ENCODE results near the gene RPS18.
A peak's percentile ranks its signal among the peaks of the same experiment; 100 is the strongest.
"Not testable (repeated sequence)": the region's sequence is repeated elsewhere in the genome, so short reads cannot be mapped to it uniquely, and the experiment has no call there.

The RPS18 gene

GRCh38 chr6:33271468-33272274 is at the start of gene RPS18, which contains the start of gene VPS52:
TSS of gene RPS18 (plus strand) at chr6:33272075. CDS start at chr6:33272120, 45 bp downstream.
TSS of gene VPS52 (minus strand) at chr6:33271876. CDS start at chr6:33271675, 201 bp downstream.
- DNase-seq (ENCODE audit: low read depth in 2 of 2) = peak; percentile 81 to 88

GRCh38 chr6:33226503-33227120 is 45.3 kb upstream of the RPS18 start:
- DNase-seq (ENCODE audit: low read depth in 2 of 2) = not testable (repeated sequence)

- no peak for DNase-seq (ENCODE audit: low read depth in 2 of 2)
These were observed 36.6 kb upstream of the RPS18 start for GRCh38 chr6:33235221-33235634.

- DNase-seq (ENCODE audit: low read depth in 2 of 2) = no peak
These were observed 35.5 kb upstream of the RPS18 start for GRCh38 chr6:33236328-33236727.

- DNase-seq (ENCODE audit: low read depth in 2 of 2) = no peak
These were observed 35.0 kb upstream of the RPS18 start for GRCh38 chr6:33236852-33237251.

- DNase-seq (ENCODE audit: low read depth in 2 of 2) = no peak
These were observed 34.1 kb upstream of the RPS18 start for GRCh38 chr6:33237741-33238140.

- no peak for DNase-seq (ENCODE audit: low read depth in 2 of 2)
These were observed 29.9 kb upstream of the RPS18 start for GRCh38 chr6:33241968-33242367.

GRCh38 chr6:33243476-33243875 is 28.4 kb upstream of the RPS18 start:
- no peak for DNase-seq (ENCODE audit: low read depth in 2 of 2)

- peak; percentile 84 to 85 for DNase-seq (ENCODE audit: low read depth in 2 of 2)
These were observed 23.8 kb upstream of the RPS18 start for GRCh38 chr6:33247977-33248642.

- no peak for DNase-seq (ENCODE audit: low read depth in 2 of 2)
These were observed 23.3 kb upstream of the RPS18 start for GRCh38 chr6:33248643-33248931.

GRCh38 chr6:33248932-33249731 is 22.7 kb upstream of the RPS18 start:
- DNase-seq (ENCODE audit: low read depth in 2 of 2) = peak; percentile 90

- no peak for DNase-seq (ENCODE audit: low read depth in 2 of 2)
These were observed 21.9 kb upstream of the RPS18 start for GRCh38 chr6:33249732-33250630.

GRCh38 chr6:33250731-33251130 is 21.1 kb upstream of the RPS18 start:
- no peak for DNase-seq (ENCODE audit: low read depth in 2 of 2)

- no peak for DNase-seq (ENCODE audit: low read depth in 2 of 2)
These were observed 20.4 kb upstream of the RPS18 start for GRCh38 chr6:33251395-33252012.

GRCh38 chr6:33252759-33253158 is 19.1 kb upstream of the RPS18 start:
- DNase-seq (ENCODE audit: low read depth in 2 of 2) = no peak

- DNase-seq (ENCODE audit: low read depth in 2 of 2) = no peak
These were observed 17.3 kb upstream of the RPS18 start for GRCh38 chr6:33254591-33254990.

- DNase-seq (ENCODE audit: low read depth in 2 of 2) = no peak
These were observed 12.8 kb upstream of the RPS18 start for GRCh38 chr6:33259032-33259431.

GRCh38 chr6:33262490-33262889 is 9.4 kb upstream of the RPS18 start:
- not testable (repeated sequence) for DNase-seq (ENCODE audit: low read depth in 2 of 2)

- DNase-seq (ENCODE audit: low read depth in 2 of 2) = no peak
These were observed 7.9 kb upstream of the RPS18 start for GRCh38 chr6:33264015-33264414.

GRCh38 chr6:33271117-33271467 is 783 bp upstream of the RPS18 start:
- no peak for DNase-seq (ENCODE audit: low read depth in 2 of 2)

All from activated CD8-positive, alpha-beta memory T cell treated with anti-CD3 and anti-CD28 coated beads for 4 hours (primary cell).